Measurements from ENCODE around the gene ARHGAP36.

ARHGAP36 gene

GRCh38 chrX:131072871-131073571, 14.9 kb downstream of the ARHGAP36 start:
- no peak for DNase-seq

GRCh38 chrX:131073607-131074006, 15.5 kb downstream of the ARHGAP36 start:
- DNase-seq: no peak

- DNase-seq: no peak
Measured at GRCh38 chrX:131081772-131082740, 23.9 kb downstream of the ARHGAP36 start.

GRCh38 chrX:131083510-131084142, 25.5 kb downstream of the ARHGAP36 start:
- no peak for DNase-seq

- no peak for DNase-seq
Measured at GRCh38 chrX:131084145-131084544, 26.0 kb downstream of the ARHGAP36 start.

GRCh38 chrX:131136776-131137175, 78.6 kb downstream of the ARHGAP36 start:
- no peak for DNase-seq

- no peak for DNase-seq
Measured at GRCh38 chrX:131139072-131139471, 80.9 kb downstream of the ARHGAP36 start.
